HG03025 (cell line): ENCODE results near the gene VEGFD.
"Not testable (repeated sequence)": the region's sequence is repeated elsewhere in the genome, so short reads cannot be mapped to it uniquely, and the experiment has no call there.

Experiments
- ATAC-seq: cut with Tn5 transposase; IDR thresholded peaks from one replicate; pipeline ENCODE4 v1.9.1; 2021; ENCODE audit warnings: mild to moderate bottlenecking, moderate library complexity; ENCODE audit not compliant: unreplicated experiment, low FRiP score

VEGFD gene

DNA sequence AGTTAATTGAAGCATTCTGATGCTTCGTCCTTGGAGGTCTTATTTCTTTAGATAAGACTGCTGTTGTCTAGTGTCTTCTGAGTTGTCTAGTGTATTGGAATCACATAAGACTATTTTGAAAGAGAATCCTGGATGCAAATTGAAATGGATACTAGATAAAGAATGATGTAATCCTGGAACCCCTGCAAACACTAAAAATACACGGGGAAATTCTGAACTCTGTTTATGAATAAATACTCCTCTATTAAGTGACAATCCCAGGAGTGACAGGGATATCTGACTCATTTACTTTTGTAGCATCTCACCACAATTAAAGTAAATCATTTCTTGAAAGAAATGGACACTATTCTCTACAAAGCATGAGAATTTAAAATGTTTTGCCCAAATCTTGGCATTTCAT, 69.7 kb downstream of the VEGFD start:
- ATAC-seq = no peak

GRCh38 chrX:15311119-15311518, 73.1 kb downstream of the VEGFD start:
- ATAC-seq = no peak

GRCh38 chrX:15310117-15310516, 74.1 kb downstream of the VEGFD start:
- ATAC-seq = no peak

DNA sequence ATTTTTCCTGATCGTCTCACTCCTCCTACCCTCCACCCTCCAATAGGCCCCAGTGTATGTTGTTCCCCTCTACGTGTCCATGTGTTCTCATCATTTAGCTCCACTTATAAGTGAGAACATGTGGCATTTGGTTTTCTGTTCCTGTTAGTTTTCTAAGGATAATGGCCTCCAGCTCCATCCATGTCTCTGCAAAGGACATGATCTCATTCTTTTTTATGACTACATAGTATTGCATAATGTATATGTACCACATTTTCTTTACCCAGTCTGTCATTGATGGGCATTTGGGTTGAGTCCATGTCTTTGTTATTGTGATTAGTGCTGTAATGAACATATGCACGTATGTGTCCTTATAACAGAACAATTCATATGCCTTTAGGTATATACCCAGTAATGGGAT, 78.3 kb downstream of the VEGFD start:
- ATAC-seq = not testable (repeated sequence)

GRCh38 chrX:15301924-15302323, 82.3 kb downstream of the VEGFD start:
- no peak for ATAC-seq

- no peak for ATAC-seq
Observed at GRCh38 chrX:15299941-15300851, 84.0 kb downstream of the VEGFD start.

DNA sequence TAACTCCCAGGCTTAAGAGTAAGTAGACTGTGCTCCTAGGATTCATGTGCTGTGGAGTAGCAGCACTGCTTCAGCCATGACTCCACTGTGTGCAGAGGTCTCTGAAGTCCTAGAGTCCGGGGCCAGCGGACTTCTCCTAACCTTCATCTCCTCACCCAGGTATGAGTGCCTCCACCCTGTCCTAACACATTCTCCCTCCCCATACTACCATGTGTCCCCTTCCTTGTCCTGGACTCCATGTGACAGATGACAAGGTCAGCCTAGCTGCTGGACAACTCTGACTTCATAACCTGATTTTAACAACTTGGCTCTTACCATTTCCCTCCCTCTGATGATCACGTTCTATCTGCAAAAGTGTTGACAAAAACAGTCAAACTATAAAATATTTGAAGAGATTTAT, 85.4 kb downstream of the VEGFD start:
- no peak for ATAC-seq

- ATAC-seq = no peak
Observed at GRCh38 chrX:15298201-15298600, 86.0 kb downstream of the VEGFD start.
